Measurements from ENCODE around the gene ARRB1. TPM values are rescaled to one million over a fixed set of nuclear protein-coding genes. Genes with fewer than 3 reads are reported as not detected.

ARRB1 gene
- total RNA-seq, 1 experiment from 2014 or later, result 219 TPM

DNA sequence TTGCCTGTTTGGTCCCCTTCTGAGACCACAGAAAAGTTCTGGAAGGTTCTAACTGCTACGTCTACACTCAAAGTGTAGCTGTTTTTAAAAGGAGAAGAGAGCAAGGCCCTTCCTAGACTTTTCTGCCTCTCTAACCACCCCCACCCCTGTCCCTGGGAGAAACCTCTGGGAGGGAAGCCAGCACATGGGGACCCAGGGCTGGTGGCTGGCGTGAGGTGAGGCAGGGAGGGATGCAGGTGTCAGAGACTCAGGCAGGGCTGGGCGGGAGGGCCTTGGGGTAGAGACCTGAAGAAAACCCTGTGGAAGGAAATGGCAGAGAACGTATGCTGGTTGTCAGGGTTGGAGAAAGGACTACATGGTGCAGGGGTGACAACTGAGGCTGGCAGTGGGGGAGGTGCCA lies 26.7 kb downstream of the ARRB1 start:
- BruUV-seq (replicated peaks), result no TSS peak
- peaks cover 89% of the 10 kb centered on the region for H3K4me1 ChIP-seq (ENCODE audit: control insufficient read depth, insufficient read depth, low read length)
- no peaks in the 10 kb centered on the region for H3K9me3 ChIP-seq (ENCODE audit: control insufficient read depth, insufficient read depth, low read depth, low read length)
- intact Hi-C loops (cut with micrococcal nuclease; ENCODE audit: unreplicated experiment), result no loop called here
- H3K36me3 ChIP-seq (ENCODE audit: control insufficient read depth, insufficient read depth, low read length), result no peaks in the 10 kb centered on the region
- no peak overlapping the region for H3K4me3 ChIP-seq (ENCODE audit: low read depth in 2 of 2, low read length in 2 of 2)
- TF ChIP-seq, protein P1, sequence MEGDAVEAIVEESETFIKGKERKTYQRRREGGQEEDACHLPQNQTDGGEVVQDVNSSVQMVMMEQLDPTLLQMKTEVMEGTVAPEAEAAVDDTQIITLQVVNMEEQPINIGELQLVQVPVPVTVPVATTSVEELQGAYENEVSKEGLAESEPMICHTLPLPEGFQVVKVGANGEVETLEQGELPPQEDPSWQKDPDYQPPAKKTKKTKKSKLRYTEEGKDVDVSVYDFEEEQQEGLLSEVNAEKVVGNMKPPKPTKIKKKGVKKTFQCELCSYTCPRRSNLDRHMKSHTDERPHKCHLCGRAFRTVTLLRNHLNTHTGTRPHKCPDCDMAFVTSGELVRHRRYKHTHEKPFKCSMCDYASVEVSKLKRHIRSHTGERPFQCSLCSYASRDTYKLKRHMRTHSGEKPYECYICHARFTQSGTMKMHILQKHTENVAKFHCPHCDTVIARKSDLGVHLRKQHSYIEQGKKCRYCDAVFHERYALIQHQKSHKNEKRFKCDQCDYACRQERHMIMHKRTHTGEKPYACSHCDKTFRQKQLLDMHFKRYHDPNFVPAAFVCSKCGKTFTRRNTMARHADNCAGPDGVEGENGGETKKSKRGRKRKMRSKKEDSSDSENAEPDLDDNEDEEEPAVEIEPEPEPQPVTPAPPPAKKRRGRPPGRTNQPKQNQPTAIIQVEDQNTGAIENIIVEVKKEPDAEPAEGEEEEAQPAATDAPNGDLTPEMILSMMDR (IDR thresholded peaks at IDR 0.05), result no peak
- TF ChIP-seq, protein P2, sequence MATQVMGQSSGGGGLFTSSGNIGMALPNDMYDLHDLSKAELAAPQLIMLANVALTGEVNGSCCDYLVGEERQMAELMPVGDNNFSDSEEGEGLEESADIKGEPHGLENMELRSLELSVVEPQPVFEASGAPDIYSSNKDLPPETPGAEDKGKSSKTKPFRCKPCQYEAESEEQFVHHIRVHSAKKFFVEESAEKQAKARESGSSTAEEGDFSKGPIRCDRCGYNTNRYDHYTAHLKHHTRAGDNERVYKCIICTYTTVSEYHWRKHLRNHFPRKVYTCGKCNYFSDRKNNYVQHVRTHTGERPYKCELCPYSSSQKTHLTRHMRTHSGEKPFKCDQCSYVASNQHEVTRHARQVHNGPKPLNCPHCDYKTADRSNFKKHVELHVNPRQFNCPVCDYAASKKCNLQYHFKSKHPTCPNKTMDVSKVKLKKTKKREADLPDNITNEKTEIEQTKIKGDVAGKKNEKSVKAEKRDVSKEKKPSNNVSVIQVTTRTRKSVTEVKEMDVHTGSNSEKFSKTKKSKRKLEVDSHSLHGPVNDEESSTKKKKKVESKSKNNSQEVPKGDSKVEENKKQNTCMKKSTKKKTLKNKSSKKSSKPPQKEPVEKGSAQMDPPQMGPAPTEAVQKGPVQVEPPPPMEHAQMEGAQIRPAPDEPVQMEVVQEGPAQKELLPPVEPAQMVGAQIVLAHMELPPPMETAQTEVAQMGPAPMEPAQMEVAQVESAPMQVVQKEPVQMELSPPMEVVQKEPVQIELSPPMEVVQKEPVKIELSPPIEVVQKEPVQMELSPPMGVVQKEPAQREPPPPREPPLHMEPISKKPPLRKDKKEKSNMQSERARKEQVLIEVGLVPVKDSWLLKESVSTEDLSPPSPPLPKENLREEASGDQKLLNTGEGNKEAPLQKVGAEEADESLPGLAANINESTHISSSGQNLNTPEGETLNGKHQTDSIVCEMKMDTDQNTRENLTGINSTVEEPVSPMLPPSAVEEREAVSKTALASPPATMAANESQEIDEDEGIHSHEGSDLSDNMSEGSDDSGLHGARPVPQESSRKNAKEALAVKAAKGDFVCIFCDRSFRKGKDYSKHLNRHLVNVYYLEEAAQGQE (IDR thresholded peaks at IDR 0.05; ENCODE audit: insufficient read depth in 1 of 2, low read depth in 2 of 2, low read length in 1 of 2), result no peak
- TF ChIP-seq SIN3A (IDR thresholded peaks at IDR 0.05; ENCODE audit: borderline replicate concordance, insufficient read depth, low read depth, low read length) (no peak), POLR2AphosphoS5 (IDR thresholded peaks at IDR 0.05; ENCODE audit: low read depth, low read length) (no peak), TCF7L2 (IDR thresholded peaks at IDR 0.05; ENCODE audit: low read depth, low read length) (no peak)
- DNase-seq (ENCODE audit: low read depth, low spot score) (no peak), ATAC-seq (no peak)
- H3K27me3 ChIP-seq (ENCODE audit: control insufficient read depth, insufficient read depth, low read length), result no peaks in the 10 kb centered on the region
- in situ Hi-C loops (cut with HindIII; ENCODE audit: low pct_unique_long_range_greater_than_20kb, low sequenced_read_pairs), result no loop called here
- H3K27ac ChIP-seq (ENCODE audit: low read length), result peak overlapping the region; percentile 96
- POLR2A ChIA-PET, result no interaction called here
- CTCF ChIA-PET, result no interaction called here

DNA sequence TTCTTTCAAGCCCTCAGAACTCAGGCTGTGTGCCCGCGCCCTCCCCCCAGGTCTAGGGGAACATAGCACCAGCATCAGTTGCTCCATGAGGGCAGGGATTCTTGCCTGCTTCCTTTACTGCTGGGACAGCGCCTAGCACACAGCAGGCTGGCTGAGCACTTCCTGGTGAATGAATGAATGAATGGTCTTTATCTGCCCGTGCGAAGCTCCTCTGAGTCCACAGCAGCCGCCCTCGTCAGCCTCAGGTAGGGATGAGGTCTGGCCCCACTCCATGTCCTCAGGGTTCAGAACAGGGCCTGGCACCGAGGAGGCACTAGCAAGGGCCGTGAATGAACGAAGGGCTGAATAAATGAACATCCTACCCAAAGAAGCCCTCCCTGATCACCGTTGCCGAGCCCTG lies 27.3 kb downstream of the ARRB1 start:
- no peak overlapping the region for H3K4me3 ChIP-seq (ENCODE audit: low read depth in 2 of 2, low read length in 2 of 2)
- intact Hi-C loops (cut with micrococcal nuclease; ENCODE audit: unreplicated experiment) (no loop called here), in situ Hi-C loops (cut with HindIII; ENCODE audit: low pct_unique_long_range_greater_than_20kb, low sequenced_read_pairs) (no loop called here)
- ChIA-PET CTCF (no interaction called here), POLR2A (no interaction called here)
- peaks cover 89% of the 10 kb centered on the region for H3K4me1 ChIP-seq (ENCODE audit: control insufficient read depth, insufficient read depth, low read length)
- DNase-seq (ENCODE audit: low read depth, low spot score) (no peak), ATAC-seq (no peak)
- no TSS peak for BruUV-seq (replicated peaks)
- no peaks in the 10 kb centered on the region for H3K36me3 ChIP-seq (ENCODE audit: control insufficient read depth, insufficient read depth, low read length)
- H3K27ac ChIP-seq (ENCODE audit: low read length), result peak overlapping the region; percentile 96
- TF ChIP-seq, protein P2 (IDR thresholded peaks at IDR 0.05; ENCODE audit: insufficient read depth in 1 of 2, low read depth in 2 of 2, low read length in 1 of 2), result no peak
- no peak for TF ChIP-seq POLR2AphosphoS5 (IDR thresholded peaks at IDR 0.05; ENCODE audit: low read depth, low read length)
- TF ChIP-seq, protein P1 (IDR thresholded peaks at IDR 0.05), result no peak
- TF ChIP-seq SIN3A (IDR thresholded peaks at IDR 0.05; ENCODE audit: borderline replicate concordance, insufficient read depth, low read depth, low read length), result no peak
- TF ChIP-seq TCF7L2 (IDR thresholded peaks at IDR 0.05; ENCODE audit: low read depth, low read length), result no peak
- H3K27me3 ChIP-seq (ENCODE audit: control insufficient read depth, insufficient read depth, low read length), result no peaks in the 10 kb centered on the region
- H3K9me3 ChIP-seq (ENCODE audit: control insufficient read depth, insufficient read depth, low read depth, low read length), result no peaks in the 10 kb centered on the region
